Retinal pigment epithelial cell (primary cell): Measurements from ENCODE around the gene TRIM17.

ENCODE experiments used
- DNase-seq: peaks from one replicate; pipeline ENCODE4 v3.0.0-alpha.2; 2010; ENCODE audit warnings: low read depth
- H3K4me3 ChIP-seq: 2 replicates; pipeline ENCODE4 v1.5.1; 2011; ENCODE audit warnings: mild to moderate bottlenecking, low read length, control low read depth, moderate library complexity
- TF ChIP-seq, protein P1 (sequence below): conservative IDR thresholded peaks from 2 replicates; pipeline ENCODE4 v1.5.1; 2011; ENCODE audit warnings: low read depth, low read length, control low read depth, inconsistent platforms

The TRIM17 gene

DNA sequence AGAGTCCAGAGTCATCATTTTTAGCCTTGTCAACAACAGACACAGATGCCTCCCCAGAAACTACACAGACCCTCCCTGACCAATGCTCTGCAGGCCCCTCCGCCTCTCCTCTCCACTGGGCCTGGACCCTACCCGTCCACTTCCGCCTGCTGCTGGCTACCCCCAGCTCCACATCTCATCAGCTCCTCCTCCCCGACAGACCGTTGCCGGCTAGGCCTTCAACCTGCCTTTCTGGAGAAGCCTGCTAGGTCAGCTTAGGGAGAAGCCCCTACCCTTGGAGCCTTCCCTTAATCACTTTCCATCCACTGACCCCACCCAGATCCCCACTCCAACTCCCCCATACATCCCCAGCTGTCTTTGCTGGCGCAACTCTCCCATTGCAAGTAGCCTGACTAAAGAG, 1.4 kb downstream of the TRIM17 start:
- no peak for DNase-seq
- no peak overlapping the region for H3K4me3 ChIP-seq

DNA sequence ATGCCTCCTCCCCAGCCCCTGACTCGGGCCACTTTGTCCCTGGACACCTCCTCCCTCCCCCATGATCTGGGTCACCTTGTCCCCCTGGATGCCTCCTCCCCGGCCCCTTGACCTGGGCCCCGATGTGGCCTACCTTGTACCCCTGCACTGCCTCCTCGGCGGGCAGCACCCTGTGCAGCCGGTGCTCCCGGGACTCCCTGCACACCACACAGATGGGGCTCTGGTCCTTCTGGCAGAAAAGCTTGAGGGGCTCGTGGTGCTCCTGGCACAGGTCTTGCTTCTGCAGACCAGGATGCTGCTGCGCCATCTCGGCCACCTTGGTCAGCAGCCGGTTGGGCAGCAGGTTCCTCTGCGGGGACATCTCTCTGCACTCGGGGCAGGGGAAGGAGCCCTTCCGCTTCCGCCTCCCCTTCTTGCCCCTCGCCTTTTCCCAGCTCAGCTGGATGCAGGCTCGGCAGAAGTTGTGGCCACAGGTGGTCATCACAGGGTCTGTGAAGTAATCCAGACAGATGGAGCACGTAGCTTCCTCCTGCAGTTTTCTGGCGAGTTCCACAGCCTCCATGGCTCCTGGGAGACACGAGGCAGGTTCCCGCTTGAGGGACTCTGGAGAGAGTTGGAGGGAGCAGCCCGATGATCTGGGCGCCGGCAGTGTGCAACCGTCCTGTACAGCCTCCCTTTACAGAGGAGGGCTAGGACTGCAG, 2.0 kb downstream of the TRIM17 start:
- TF ChIP-seq, protein P1, sequence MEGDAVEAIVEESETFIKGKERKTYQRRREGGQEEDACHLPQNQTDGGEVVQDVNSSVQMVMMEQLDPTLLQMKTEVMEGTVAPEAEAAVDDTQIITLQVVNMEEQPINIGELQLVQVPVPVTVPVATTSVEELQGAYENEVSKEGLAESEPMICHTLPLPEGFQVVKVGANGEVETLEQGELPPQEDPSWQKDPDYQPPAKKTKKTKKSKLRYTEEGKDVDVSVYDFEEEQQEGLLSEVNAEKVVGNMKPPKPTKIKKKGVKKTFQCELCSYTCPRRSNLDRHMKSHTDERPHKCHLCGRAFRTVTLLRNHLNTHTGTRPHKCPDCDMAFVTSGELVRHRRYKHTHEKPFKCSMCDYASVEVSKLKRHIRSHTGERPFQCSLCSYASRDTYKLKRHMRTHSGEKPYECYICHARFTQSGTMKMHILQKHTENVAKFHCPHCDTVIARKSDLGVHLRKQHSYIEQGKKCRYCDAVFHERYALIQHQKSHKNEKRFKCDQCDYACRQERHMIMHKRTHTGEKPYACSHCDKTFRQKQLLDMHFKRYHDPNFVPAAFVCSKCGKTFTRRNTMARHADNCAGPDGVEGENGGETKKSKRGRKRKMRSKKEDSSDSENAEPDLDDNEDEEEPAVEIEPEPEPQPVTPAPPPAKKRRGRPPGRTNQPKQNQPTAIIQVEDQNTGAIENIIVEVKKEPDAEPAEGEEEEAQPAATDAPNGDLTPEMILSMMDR = no peak
- no peak overlapping the region for H3K4me3 ChIP-seq

More for the DNA sequence above, 1.4 kb downstream of the TRIM17 start:
- TF ChIP-seq, protein P1 = no peak

DNA sequence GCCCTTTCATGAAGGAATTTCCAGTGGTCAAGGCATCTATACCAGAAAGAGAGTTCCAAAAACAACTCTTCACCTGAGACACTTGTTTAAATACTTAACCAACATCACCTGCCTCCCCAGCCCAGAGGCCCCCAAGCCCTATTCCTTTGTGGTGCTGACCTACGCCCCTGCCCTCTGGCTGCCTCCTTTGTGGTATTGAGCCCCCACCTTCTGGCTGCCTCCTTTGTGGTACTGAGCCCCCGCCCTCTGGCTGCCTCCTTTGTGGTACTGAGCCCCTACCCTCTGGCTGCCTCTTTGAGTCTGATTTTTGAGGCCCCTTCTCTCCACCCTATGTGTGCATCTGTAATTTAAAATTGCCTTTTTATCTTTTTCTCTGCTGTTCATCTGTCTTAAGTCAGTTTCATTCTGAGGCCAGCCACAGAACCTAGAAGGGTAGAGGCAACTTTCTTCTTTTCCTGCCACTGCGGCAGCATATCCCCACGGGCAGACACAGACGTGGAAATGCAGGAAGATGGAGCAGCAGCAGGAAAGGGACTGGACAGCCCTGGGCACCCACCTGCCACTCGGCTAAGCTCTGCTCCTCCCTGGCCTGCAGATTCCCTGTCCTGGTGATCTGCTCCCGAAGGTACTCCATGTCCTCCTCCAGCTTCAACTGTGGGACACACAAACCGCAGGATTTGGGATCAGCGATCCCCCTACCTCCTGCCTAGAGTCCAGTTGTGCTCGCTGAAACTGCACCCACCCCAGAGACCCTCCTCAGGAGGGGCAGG, 3.2 kb downstream of the TRIM17 start:
- TF ChIP-seq, protein P1 = no peak
- H3K4me3 ChIP-seq = no peak overlapping the region
- no peak for DNase-seq

More for the DNA sequence above, 2.0 kb downstream of the TRIM17 start:
- DNase-seq = no peak

DNA sequence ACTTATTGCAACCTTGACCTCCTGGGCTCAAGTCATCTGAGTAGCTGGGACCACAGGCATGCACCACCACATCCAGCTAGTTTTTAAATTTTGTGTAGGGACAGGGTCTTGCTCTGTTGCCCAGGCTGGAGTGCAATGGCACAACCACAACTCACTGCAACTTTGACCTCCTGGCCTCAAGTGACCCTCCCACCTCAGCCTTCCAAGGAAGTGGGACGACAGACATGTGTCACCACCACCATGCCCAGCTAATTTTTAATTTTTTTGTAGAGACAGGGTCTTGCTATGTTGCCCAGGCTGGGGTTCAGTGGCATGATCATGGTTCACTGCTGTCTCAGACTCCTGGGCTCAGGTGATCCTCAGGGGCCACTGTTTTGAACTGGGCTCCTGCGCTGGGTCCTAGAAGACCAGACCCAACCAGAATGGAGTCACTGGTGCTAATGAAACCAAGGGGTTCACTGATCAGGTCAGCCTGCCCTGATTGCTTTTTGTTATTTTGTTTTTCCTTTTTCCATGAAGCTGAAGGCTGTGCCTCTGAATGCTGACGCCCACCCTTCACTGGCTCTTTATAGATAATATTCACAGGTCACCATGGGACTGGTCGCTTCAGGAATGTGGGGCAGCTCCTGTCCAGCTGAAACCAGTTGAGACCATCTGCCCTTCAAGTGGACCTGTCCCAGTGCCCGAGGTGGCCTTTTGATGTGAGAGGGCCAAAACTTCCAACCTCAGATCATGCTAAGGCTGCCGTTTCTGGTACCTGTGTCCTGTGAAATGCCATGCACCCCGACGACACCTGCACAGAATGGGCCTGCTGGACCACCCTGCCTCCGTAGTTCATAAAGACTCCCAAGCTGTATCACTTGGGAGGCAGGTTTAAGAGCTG, 4.9 kb downstream of the TRIM17 start:
- TF ChIP-seq, protein P1 = no peak
- no peak for DNase-seq
- no peak overlapping the region for H3K4me3 ChIP-seq

DNA sequence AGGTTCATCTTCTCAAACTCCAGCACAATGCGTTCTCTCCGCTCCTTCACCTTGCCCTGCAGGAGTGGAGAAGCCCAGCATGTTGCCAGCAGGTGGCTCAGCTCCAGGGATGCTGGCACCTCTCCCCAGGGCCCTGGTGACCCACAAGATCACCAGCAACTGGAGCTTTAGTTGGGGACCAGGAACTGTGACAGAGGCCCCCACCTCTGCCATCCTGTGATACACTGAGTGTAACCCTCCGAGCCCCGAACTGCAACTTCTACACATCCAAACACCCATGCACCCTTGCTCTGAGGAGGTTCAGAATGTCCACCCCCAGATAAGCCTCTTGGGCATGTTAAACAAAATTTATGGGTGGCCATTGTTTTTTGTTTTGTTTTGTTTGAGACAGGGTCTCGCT, 5.5 kb downstream of the TRIM17 start:
- H3K4me3 ChIP-seq = no peak overlapping the region
- DNase-seq = no peak
- TF ChIP-seq, protein P1 = no peak

DNA sequence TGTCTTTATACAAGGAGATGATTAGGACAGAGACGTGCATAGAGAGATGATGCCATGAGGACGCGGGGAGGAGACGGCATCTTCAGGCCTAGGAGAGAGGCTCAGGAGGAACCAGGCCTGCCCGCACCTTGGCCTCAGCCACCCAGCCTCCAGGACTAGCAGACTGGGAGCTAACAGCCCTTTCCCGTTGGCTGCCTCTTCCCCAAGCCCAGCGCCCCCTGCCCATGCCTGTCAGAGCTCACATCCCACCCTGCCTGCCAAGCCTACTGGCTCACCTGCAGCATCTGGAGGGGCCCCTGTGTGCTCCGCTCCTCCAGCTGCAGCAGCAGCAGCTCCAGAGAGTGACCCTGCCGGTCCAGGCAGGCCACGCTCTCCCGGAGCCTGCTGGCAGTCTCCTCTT, 6.0 kb downstream of the TRIM17 start:
- TF ChIP-seq, protein P1 = no peak
- H3K4me3 ChIP-seq = no peak overlapping the region
- DNase-seq = no peak
